GM21576 (cell line): ENCODE results near the gene ROBO1.
"Not testable (repeated sequence)": the region's sequence is repeated elsewhere in the genome, so short reads cannot be mapped to it uniquely, and the experiment has no call there.

Source experiments
- ATAC-seq: cut with Tn5 transposase; IDR thresholded peaks from one replicate; pipeline ENCODE4 v1.9.1; 2021; ENCODE audit warnings: mild to moderate bottlenecking, moderate library complexity; ENCODE audit not compliant: unreplicated experiment

The ROBO1 gene

DNA sequence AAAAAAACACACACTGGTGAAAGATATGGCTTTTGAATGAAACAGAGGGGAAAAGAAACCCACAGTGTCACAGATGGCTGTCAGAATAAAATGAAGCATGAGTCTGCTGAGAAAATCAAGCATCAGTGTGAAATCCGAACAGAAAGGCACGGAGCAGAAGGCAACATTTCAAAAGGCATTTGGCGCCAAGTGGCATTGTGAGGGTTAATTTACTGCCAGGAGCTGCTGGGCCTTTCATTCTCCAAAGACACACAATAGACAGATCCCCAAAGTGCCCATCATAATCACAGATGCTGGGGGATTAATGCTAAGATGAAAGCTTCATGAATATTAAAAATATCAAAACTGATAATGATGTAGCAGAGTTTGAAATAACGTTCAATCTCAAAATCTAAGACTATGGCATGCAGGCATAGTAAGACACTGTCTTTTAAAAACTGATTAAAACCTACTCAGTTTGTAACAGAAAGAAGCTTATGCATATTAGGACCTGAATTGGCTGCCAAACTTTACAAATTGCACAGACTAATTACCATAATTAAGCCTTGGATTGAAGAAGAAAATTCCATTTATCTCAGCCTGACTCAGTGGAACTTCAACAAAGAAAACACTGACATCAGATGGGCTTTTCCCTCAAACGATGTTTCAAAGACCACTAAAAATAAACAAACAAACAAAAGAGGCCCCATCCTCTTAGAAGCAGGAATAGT lies 589.2 kb downstream of the ROBO1 start:
- ATAC-seq: no peak

DNA sequence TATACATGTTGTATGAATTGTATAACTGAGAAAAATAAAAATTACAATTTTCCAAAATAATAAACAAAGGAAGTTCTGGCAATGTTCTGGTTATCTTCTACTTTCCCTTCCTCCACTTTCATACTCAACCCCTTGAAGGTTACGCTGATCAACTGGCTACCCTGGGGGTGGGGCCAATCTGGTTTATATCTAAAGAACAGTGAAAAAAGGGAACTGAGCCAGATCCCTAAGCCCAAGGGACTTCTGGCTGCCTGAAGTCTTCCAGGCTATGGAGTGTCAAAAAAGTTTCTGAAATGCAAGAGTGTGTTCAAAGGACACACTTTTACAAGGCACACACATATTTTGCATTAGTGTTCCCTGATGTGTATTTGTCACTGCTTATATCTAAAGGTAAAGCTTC lies 591.9 kb downstream of the ROBO1 start:
- ATAC-seq: no peak

DNA sequence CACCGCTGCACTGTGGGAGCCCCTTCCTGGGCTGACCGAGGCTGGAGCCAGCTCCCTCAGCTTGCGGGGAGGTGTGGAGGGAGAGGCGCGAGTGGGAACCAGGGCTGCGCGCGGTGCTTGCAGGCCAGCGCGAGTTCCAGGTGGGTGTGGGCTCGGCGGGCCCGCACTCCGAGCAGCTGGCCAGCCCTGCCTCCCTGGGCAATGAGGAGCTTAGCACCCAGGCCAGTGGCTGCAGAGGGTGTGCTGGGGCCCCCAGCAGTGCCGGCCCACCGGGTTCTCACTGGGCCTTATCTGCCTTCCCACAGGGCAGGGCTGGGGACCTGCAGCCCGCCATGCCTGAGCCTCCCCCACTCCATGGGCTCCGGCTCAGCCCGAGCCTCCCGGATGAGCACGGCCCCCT lies 594.5 kb downstream of the ROBO1 start:
- not testable (repeated sequence) for ATAC-seq

DNA sequence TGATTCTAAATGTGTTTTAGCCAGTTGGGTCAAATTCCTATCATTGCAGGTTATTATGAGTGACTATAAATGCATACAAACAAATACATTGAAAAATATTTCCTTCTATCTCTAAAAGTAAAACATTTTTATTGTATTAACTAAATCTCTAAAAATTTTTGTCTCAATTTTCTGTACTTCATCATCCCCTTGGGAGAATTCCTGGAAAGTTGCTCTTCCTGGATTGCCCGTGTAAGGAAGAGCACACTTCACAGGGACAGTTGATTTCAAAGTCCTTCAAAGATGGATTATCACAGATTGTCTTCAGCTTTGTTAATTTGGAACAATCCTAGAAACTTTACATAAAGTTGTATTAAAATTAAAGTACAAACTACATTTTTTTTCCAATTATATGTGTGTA lies 595.6 kb downstream of the ROBO1 start:
- no peak for ATAC-seq

DNA sequence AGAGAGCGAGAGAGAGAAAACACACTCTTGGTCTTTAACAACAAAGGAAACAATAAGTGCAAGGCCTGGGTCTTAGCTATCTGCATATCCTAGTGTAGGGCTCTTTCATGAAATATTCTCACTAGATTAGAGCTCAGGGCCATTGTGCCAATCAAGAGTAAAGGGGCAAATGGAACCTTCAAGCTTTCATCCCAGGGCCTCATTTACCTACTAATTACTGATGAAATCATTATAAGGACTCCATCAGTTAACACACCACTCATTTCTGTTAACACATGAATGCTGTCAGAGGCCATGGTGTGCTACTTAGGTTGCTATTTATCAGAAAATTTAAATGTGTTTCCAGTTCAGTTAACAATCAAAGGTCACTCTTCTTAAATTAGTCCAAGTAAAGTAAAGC lies 597.8 kb downstream of the ROBO1 start:
- ATAC-seq: no peak

DNA sequence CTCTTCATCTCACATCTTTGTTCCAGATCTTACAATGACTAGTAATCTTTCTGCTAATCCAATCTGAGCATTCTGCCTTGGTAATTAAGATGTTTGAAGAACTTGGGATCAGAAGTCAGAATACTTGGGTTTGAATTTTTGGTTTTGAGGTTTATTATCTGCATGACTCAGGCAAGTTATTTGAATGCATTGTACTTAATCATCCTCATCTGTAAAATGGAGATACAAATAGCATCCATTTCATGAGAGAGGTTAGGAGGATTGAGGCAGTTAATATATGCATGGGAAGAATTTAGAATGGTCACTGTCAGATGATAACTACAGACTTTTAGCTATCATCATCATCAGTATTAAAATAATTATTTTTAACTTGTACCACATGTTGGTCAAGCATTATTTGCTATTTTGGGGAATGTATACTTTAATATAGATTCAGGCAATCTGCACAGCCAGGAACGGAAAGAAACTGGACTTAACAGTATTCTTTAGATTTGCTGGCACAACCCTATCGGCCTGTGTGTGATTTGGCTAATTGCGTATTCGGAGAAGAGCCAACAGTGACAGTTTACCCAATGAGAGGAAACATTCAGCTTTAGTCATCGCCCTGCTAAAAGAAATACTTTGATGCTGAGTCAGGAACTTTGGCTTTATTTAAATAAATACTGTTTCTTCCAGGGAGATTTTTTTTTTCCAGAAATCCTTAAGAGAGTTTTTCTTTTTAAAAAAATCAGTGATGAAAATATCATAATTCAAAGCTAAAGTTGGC lies 600.0 kb downstream of the ROBO1 start:
- no peak for ATAC-seq

DNA sequence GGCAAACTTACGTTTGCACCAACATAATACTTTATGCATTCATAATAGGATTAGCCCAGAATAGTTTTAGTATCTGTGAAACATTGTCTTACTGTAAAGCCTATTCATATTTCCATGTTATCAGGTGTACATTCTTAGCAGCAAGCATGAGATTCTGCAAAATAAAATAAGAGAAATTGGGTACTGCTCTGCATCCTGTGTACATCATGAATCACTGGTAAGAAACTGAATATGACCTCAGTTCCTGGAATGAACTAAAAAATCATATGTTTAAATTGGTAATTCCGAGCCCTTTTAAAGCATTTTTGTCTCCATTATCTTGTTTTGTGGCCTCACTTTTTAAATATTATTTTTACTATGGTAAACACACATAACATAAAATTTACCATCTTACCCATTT lies 605.1 kb downstream of the ROBO1 start:
- ATAC-seq: no peak

DNA sequence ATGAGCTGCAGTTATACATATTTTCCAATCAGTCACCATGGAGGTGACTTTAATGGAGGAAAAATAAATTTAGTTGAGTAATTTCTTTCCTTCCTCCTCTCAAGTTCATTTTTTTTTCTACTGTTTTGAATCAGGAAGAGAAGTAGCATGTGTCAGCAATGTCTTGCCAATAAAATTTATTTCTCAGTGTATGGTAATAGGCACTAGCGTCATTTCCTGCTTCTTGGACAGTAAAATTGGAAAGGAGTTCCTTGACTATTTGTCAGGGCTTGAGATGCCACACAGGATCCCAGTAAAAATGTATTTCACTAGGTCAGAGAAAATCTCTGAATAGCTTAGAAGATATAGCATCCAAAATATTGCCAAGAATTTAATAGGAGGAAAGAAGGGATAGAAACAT lies 605.9 kb downstream of the ROBO1 start:
- ATAC-seq: no peak

DNA sequence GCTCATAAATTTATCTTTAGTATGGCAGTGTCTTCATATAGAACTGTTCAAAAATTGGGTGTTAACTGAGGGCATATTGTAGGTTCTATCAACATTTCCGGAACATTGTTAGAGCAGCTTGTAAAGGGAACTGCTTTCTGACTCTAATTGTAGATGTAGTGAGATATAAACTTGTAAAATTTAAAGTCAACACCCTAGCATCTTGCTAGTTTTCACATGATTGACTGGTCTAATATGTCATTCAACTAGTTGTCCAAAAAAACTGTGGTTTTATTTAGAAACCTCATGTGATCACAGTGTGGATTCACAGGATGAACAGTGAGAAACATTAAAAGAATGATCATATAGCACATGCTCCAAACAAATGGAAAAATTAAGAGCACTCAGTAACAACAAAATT lies 607.4 kb downstream of the ROBO1 start:
- ATAC-seq: no peak

DNA sequence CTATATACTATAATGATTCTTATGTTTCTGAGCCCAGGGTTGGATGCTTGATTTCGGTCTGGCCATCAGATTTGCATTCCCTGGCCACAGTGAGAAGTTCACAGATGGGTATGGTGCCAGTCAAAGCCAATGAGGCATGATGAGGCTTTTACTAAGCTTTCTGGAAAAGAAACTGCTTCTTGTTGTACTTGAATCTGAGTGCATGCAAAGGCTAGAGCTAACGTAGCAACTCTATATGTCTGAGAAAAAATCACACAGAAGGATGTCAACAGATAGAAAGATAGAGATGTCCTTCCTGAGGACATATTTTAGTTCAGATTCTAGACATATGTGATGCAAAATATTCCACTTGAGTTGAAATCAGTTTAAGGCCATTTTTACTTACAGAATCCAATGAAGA lies 608.1 kb downstream of the ROBO1 start:
- ATAC-seq: no peak

DNA sequence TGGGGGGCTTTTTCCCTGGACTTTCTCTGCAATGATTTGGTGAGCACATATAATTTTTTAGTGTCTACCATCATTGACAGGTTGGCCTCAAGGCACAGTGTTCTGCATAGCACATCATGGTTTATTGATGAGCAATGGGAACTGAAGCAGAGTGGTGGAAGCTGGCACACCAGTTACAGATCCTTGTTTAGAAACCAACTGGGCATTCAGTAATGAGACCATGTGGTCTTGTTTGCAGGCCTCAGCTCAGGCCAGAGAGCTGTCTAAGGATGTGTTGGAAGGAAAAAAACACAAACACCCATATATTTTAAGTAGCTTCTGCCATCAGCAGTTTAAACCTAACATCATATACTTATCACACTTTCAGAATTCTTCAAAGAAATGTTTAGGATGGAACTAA lies 610.6 kb downstream of the ROBO1 start:
- no peak for ATAC-seq

DNA sequence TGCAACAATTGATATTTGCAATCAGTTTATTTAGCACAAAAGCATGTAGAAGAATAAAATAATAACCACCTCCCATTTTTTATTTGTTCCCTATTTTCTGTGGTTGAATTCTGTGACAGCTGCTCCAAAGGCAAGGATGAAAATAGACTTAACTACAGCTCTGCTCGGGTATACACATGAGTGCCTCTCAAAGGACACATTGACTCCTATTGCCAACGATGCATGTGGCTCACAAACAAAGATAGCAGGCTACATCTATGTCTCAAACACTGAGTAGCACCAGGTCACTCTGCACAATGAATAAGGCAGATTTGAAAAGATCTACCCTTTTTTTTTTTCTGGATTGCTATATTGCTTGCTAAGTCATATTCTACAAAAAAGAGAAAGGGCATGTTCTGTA lies 612.9 kb downstream of the ROBO1 start:
- no peak for ATAC-seq

DNA sequence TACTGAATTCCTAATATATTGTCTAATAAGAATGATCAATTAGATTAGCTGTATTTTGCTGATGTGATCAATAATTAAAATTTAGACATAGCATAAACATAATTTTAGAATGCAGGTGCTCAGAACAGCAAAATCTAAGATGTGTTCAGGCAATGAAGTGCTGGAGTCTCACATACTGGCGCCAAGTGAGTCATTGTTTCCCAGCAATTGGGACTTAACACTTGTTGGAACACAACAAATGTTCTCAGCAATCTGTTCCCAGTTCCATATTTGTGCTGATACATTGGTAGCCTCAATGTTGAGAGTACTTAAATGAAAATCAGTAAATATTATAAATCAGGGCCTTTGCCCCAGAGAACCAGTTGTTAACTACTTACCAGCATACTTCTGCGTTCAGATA lies 619.0 kb downstream of the ROBO1 start:
- ATAC-seq: no peak

DNA sequence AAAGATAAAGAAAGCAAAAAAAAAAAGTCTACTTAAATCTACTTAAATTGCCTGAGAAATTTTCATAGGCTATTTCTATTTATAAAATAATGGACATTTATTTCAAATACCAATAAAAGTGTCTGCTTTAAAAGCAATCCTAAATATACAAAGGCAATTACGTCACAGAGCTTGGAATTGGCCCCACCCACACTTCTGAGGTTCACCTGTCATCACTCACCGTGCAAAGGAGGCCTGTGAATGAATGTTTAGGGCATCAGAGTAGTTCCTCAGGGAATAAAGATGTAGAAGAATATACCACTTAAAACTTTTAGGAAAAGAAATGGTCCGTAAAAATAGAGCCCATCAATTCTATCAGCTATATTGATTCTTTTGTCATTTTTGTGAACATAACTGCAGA lies 621.8 kb downstream of the ROBO1 start:
- no peak for ATAC-seq

DNA sequence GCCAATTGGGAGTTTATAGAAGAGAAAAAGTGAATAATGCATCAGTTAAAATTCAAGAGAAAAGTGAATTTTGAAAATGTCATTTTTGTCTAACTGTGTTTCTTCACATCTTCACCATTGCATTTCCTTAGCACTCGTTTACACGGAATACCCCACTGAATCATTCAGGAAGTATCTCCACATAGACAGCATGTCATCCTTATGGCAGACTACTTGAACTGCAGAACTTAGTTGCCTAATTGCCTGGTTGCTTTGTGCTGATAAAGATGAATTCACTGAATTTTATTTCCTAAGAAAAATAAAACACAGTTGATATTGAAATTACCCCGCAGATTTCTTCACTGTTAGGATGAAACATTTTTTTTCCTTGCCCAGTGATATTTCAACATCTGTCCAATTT lies 627.1 kb downstream of the ROBO1 start:
- ATAC-seq: no peak

DNA sequence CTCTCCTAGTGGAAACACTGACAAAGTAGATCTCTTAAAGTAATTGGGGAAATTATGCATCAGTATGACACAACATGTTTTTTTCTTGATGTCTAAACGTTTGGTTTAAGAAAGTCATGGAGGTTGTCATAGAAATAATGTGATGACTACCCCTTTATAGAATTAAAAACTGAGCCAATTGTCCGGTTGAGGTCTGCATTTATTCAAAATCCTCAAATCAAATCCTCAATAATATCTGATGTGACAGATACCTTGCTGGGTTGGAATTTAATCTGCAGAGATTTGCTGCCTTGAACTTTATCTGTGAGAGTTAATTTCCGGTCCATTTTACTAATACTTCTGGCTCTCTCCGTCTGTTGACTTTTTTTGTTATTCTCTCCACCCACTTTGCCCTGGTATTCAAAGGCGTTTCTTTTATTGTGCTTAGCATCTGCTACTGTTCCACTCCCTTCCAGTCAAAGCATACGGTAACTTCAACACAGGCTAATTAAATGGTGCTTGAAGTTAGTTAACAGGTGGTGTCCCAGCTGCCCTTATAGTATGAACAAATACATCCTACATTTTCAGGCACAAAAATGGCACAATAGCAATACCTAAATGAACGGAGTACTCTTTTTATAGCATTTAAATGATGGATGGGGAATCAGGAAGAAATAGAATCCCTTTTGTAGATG lies 628.3 kb downstream of the ROBO1 start:
- no peak for ATAC-seq

DNA sequence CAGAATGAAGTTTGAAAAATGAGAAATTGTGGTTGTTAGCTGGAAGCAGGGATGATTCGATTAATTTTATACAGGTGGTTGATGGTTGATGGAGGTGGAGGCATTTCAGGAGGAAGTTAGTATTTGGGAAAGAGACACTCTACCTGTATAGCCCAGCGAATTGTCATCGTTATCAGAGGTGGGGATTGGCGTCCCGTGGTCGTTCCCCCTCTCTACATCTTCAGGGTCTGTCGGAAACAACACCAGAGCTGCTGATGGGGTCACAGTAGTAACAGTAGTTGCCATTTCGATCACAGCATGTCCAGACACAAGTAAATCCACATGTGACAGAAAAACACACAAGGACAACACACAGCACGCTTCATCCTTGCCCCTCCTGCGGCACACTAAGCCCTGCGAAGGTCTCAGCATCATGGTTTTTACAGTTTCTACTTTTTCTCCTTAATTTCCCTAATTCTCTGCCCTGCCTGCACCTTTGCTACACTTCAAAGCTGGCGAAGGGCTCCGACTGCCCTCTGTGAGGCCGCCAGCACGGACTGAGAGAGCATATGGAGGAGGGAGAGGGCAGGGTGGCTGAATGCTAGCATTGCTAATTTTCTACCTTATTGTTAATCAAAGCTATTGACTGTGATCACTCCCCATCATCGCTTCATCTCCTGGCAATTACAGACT lies 642.3 kb downstream of the ROBO1 start:
- no peak for ATAC-seq

DNA sequence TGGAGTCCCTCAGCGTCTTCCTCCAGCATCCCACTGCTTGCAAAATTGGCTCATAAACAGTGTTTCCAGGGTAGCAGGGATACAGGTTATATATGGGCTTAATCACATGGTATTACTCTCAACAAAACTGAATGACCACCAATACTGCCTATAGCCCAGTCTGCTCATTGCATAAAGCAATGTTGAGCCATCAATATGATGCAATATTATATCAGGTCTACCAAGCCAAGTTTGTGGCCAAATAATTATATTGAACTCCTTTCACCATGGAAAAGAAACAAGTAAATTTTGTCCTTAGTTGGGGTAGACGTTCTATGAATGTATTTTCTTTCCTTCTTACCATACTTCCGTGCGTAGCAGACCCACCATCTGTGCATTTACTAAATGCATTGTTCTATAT lies 652.3 kb downstream of the ROBO1 start:
- no peak for ATAC-seq

DNA sequence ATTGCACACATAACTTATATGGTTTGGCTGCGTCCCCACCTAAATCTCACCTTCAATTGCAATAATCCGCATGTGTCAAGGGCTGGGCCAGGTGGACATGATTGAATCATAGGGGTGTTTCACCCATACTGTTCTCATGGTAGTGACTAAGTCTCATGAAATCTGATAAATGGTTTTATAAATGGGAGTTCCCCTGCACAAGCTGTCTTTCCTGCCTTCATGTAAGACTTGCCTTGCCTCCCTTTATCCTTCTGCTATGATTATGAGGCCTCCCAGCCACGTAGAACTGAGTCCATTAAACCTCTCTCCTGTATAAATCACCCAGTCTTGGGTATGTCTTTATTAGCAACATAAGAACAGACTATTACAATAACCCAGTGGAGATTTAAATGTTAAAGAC lies 653.9 kb downstream of the ROBO1 start:
- no peak for ATAC-seq

DNA sequence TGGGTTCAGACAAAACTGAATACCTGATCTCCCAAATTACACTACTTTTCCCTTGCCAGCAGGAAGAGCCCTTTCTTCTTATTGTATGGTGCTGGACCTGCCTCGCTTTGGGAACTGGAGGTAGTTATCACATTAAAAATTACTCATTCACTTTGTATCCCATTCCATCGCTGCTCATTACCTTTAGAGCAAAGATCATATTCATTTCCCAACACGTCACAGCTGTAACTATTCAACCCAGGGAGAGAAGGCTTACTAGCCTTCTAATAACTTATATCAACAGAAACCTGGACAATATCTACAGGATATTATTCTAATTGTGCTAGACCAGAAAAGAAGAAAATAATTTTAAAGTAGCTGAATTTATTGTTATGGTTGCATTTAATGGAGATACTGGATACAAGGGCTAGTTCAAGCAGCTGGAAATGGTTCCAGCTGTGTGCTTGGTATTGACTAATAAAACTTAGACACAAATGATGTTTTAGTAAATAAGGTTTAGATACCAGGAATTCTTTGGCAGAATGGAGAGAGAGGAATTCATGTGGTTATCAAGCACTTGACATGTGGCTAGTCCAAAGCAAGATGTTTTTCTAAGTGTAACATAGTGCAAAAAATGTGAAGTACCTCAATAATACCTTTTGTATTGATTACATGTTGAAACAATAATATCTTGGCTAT lies 656.3 kb downstream of the ROBO1 start:
- no peak for ATAC-seq

DNA sequence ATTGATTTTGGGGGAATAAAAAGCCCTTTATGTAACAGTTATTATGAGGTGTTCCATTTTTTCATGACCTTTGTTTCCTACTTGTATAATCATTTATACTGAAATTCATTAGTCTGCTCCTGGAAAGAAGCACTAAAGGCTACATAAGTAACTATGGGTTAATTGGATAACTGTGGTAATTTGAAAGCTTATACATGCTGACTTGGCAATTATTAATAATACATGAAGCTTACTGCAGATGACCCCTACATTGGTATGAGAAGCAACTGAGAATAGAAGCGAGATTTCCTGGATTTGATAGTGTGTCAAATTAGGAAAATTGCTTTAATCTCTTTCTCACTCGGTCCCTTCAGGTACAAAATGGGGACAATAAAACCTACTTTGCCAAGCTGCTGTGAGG lies 658.0 kb downstream of the ROBO1 start:
- no peak for ATAC-seq
